Activated CD8-positive, alpha-beta T cell treated with anti-CD3 and anti-CD28 coated beads for 36 hours (primary cell): ENCODE data around the gene VTI1A. TPM values are rescaled to one million over a fixed set of nuclear protein-coding genes. Genes with fewer than 3 reads are reported as not detected.

ENCODE experiments used
- ATAC-seq: fragments of 200-7000 bp; cut with Tn5 transposase; one replicate; pipeline ENCODE4 v1.10.0; 2021; ENCODE audit warnings: mild to moderate bottlenecking, moderate library complexity
- CTCF ChIA-PET: fragments of 350-600 bp; sonication (Branson Sonifier 250); formaldehyde crosslinking; loops from one replicate; lab custom pipeline; 2021; ENCODE audit warnings: antibody characterized with exemption; lab: Charles Lee
- POLR2A ChIA-PET: fragments of 350-600 bp; sonication (Branson Sonifier 250); formaldehyde crosslinking; loops from one replicate; lab custom pipeline; 2021; ENCODE audit warnings: antibody characterized with exemption; lab: Charles Lee
- DNase-seq: peaks from one replicate; pipeline ENCODE4 v3.0.0-alpha.2; 2020
- H3K27ac Mint-ChIP-seq: one replicate; pipeline ENCODE4 v1.8.0; 2021; ENCODE audit warnings: mild to moderate bottlenecking, mixed read lengths
- H3K27me3 Mint-ChIP-seq: one replicate; pipeline ENCODE4 v1.8.0; 2021; ENCODE audit warnings: mixed read lengths
- H3K36me3 Mint-ChIP-seq: one replicate; pipeline ENCODE4 v1.8.0; 2021; ENCODE audit warnings: low read depth, mixed read lengths
- H3K4me1 Mint-ChIP-seq: one replicate; pipeline ENCODE4 v1.8.0; 2021; ENCODE audit warnings: low read depth, mixed read lengths
- H3K4me3 Mint-ChIP-seq: one replicate; pipeline ENCODE4 v1.8.0; 2021; ENCODE audit warnings: mild to moderate bottlenecking, moderate library complexity, mixed read lengths
- H3K9me3 Mint-ChIP-seq: one replicate; pipeline ENCODE4 v1.8.0; 2021; ENCODE audit warnings: mixed read lengths
- intact Hi-C: fragments of 100-400 bp; cut with micrococcal nuclease; formaldehyde crosslinking; loops from one replicate; pipeline ENCODE4 v1.10.0; 2022
- total RNA-seq, 2 experiments: library from RNA; stranded (reverse); gene quantifications; one replicate each; pipeline ENCODE4 v1.2.3, GENCODE V29; 2021
- TF ChIP-seq, protein P1 (sequence below): fragments of 200-600 bp; IDR thresholded peaks from one replicate; pipeline ENCODE4 v1.8.0; 2022; ENCODE audit warnings: antibody characterized with exemption, mild to moderate bottlenecking

VTI1A gene
- total RNA-seq, 2 experiments from 2014 or later, result 29.4 to 30.0 TPM

DNA sequence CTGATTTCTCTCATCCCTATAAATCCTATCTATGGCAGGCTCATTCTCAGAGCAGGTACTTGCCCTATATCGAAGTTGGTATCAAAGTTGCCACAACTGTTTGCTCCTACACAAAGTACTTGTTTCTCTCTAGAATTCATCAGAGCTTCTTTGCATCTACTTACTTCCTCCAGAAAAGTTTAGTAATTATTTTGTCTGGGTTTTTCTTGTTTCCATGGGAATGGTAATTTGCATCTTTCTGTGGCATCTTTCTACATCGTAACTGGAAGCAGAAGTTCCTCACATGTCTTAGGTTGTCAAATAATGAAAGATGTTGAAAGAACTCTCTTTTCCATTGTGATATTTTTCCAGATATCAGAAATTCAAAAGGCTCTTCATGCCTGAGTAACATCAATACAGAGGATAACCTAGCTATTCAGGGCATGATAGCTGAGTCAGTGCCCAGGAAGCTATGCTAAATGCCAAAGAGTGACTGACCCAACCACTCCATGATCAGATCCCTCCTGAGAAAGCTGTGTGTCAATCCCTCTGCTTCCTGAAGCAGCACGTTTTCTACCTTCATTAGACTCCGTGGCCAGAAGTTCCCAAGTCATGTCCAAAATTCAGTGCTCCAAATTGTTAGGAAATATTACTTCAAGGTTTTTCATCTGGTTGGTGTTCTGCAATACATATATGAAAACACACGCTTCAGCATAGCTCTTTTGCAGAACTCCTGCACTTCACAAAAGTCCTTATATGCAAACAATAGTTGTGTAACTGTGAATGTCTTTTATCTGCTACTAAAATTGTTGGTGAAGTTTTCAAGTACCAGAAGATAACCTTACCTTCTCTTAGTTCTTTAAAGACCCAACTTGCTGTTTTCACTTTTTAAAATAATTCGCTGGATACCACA, 216.5 kb downstream of the VTI1A start:
- H3K27ac Mint-ChIP-seq, result no peak overlapping the region
- H3K4me3 Mint-ChIP-seq, result no peak overlapping the region
- intact Hi-C loops, result no loop called here
- H3K27me3 Mint-ChIP-seq, result no peaks in the 10 kb centered on the region
- ChIA-PET CTCF (no interaction called here), POLR2A (no interaction called here)
- no peaks in the 10 kb centered on the region for H3K9me3 Mint-ChIP-seq
- no peaks in the 10 kb centered on the region for H3K4me1 Mint-ChIP-seq
- ATAC-seq (no peak), DNase-seq (no peak)
- TF ChIP-seq, protein P1, sequence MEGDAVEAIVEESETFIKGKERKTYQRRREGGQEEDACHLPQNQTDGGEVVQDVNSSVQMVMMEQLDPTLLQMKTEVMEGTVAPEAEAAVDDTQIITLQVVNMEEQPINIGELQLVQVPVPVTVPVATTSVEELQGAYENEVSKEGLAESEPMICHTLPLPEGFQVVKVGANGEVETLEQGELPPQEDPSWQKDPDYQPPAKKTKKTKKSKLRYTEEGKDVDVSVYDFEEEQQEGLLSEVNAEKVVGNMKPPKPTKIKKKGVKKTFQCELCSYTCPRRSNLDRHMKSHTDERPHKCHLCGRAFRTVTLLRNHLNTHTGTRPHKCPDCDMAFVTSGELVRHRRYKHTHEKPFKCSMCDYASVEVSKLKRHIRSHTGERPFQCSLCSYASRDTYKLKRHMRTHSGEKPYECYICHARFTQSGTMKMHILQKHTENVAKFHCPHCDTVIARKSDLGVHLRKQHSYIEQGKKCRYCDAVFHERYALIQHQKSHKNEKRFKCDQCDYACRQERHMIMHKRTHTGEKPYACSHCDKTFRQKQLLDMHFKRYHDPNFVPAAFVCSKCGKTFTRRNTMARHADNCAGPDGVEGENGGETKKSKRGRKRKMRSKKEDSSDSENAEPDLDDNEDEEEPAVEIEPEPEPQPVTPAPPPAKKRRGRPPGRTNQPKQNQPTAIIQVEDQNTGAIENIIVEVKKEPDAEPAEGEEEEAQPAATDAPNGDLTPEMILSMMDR, result no peak
- peaks cover 26% of the 10 kb centered on the region for H3K36me3 Mint-ChIP-seq

DNA sequence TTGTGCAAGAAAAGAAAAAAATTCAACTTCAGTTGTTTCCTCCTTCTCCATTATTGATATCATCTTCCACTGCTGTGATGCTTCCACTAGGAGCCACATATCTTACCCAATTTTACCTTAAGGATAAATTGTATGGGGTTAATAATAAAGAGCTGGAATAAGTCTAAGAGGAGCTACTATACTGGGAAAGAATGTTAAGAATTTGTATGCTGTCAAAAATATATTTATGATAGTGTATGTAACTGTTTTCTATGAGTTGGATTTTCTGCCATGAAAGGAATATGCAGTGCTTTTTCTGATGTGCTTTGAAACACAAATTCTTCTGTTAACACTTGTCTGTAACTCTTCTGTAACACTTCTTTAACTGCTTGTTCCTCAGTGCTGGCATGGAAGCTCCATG, 219.1 kb downstream of the VTI1A start:
- no peaks in the 10 kb centered on the region for H3K9me3 Mint-ChIP-seq
- H3K27ac Mint-ChIP-seq, result no peak overlapping the region
- POLR2A ChIA-PET, result no interaction called here
- H3K4me1 Mint-ChIP-seq, result no peaks in the 10 kb centered on the region
- DNase-seq, result no peak
- no peak overlapping the region for H3K4me3 Mint-ChIP-seq
- ATAC-seq, result no peak
- TF ChIP-seq, protein P1, result no peak
- H3K27me3 Mint-ChIP-seq, result no peaks in the 10 kb centered on the region
- intact Hi-C loops, result no loop called here
- peaks cover 20% of the 10 kb centered on the region for H3K36me3 Mint-ChIP-seq
- CTCF ChIA-PET, result no interaction called here

DNA sequence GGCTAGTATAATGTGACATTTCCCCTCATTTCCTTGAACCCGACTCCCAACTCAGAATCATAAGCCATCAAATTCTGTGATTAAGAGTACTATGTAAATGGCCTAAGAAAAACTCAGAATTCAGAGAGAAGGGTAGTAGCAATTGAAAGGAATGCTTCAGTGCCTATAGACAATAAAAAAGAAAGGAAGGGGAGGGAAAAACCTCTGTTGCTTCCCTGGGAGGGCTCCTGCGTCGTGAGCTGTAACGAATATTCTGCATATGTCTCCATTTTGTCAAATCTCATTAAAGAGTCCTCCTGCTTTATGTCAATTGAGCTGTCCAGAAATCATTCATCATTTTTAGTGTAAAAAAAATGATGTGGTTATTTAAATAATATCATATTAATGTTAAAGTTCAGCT, 223.0 kb downstream of the VTI1A start:
- TF ChIP-seq, protein P1, result no peak
- no peaks in the 10 kb centered on the region for H3K27me3 Mint-ChIP-seq
- ATAC-seq (no peak), DNase-seq (no peak)
- CTCF ChIA-PET, result no interaction called here
- POLR2A ChIA-PET, result no interaction called here
- H3K4me3 Mint-ChIP-seq, result no peak overlapping the region
- intact Hi-C loops, result no loop called here
- no peaks in the 10 kb centered on the region for H3K4me1 Mint-ChIP-seq
- no peaks in the 10 kb centered on the region for H3K9me3 Mint-ChIP-seq
- peaks cover 18% of the 10 kb centered on the region for H3K36me3 Mint-ChIP-seq
- H3K27ac Mint-ChIP-seq, result no peak overlapping the region

DNA sequence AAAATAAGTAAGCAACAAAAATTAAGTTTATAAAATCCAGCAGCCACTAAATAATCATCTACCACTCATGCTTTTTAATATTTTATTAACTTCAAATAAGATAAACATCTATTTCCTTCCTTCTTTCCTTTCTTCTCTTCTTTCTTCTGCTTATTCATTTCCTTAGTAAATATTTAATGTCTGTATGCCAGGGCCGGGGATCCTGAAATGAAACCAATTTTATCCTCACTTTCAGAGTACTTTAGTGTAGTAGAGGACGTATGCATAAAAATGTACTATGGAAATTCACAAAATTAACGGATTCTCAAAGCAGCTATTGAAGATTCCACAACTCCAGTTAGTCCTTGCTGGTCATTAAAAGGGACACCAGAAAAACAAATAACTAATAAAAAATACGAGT, 224.7 kb downstream of the VTI1A start:
- TF ChIP-seq, protein P1, result no peak
- no peak for ATAC-seq
- no peak overlapping the region for H3K4me3 Mint-ChIP-seq
- H3K36me3 Mint-ChIP-seq, result peaks cover 18% of the 10 kb centered on the region
- intact Hi-C loops, result no loop called here
- POLR2A ChIA-PET, result no interaction called here
- no peaks in the 10 kb centered on the region for H3K27me3 Mint-ChIP-seq
- CTCF ChIA-PET, result interaction anchor here (1.2 to 1.6 kb wide), 2 partner anchors 9 to 82 kb away, joined by 3 read pairs; no protein-coding TSS in a partner anchor
- no peaks in the 10 kb centered on the region for H3K9me3 Mint-ChIP-seq
- DNase-seq, result no peak
- H3K4me1 Mint-ChIP-seq, result no peaks in the 10 kb centered on the region
- H3K27ac Mint-ChIP-seq, result no peak overlapping the region

DNA sequence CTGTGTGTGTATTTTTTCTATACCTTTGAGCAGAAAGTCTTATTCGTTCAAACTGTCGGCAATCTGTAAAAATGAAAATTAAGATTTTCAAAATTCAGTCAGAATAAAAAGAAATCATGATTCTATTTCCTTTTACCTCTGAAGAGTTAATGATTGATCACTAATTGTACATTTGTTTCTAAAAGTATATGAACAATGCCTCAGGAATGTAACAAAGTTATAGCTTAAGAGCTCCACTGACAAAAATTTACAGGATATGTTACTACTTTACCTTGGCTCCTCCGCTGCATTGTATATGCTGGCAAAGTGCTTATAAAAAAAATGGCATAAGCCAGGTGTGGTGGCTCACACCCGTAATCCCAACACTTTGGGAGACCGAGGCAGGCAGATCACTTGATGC, 225.7 kb downstream of the VTI1A start:
- H3K9me3 Mint-ChIP-seq, result no peaks in the 10 kb centered on the region
- ATAC-seq, result no peak
- intact Hi-C loops, result no loop called here
- TF ChIP-seq, protein P1, result no peak
- H3K27me3 Mint-ChIP-seq, result no peaks in the 10 kb centered on the region
- H3K27ac Mint-ChIP-seq, result no peak overlapping the region
- H3K4me1 Mint-ChIP-seq, result no peaks in the 10 kb centered on the region
- CTCF ChIA-PET, result interaction anchor here (1.6 kb wide), 1 partner anchor 83 kb away, joined by 3 read pairs; no protein-coding TSS in a partner anchor
- no peak for DNase-seq
- POLR2A ChIA-PET, result no interaction called here
- H3K4me3 Mint-ChIP-seq, result no peak overlapping the region
- peaks cover 17% of the 10 kb centered on the region for H3K36me3 Mint-ChIP-seq
